ENCODE results near the gene PON3. TPM values are rescaled to one million over a fixed set of nuclear protein-coding genes. Genes with fewer than 3 reads are reported as not detected.

PON3 gene
- total and polyA plus RNA-seq, 2 of the 13 experiments (the other 11 are each of a cell fraction or from before 2014, with no cell fraction given), result 23.6 to 37.8 TPM

DNA sequence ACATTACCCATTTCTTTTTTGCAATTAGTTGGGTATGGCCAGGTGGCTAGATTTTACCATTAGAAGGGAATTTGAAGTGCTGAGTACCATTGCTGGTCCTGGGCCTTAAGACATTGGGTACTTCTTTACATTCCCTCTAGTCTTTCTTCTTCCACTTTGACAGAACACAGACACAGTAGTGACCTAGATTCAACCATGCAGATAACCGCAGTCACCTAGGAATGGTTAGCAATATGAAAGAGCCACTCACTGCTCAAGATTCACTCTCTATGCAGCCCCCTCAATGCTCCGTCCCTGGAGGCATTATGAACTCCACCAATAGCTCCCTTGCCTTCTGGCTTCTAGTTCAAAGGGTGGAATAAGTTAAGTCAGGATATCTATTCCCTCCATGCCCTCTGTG lies 55.7 kb downstream of the PON3 start:
- DNase-seq (ENCODE audit: low spot score) (no peak), ATAC-seq (no peak), FAIRE-seq (no peak)
- Histone ChIP-seq H3K4me3 (replicated peaks in 1 of 3; ENCODE audit: insufficient read depth in 1 of 3, low read depth in 2 of 3, low read length in 3 of 3) (no peak overlapping the region), H3K79me2 (ENCODE audit: insufficient read depth, low read length) (no peaks in the 10 kb centered on the region), H3K27me3 (ENCODE audit: control insufficient read depth in 1 of 2, insufficient read depth in 2 of 2, low read length in 2 of 2) (no peaks in the 10 kb centered on the region), H4K20me1 (ENCODE audit: insufficient read depth, low read length) (no peaks in the 10 kb centered on the region), H3K27ac (ENCODE audit: extremely low read length, insufficient read depth, low read length) (no peak overlapping the region), H3K36me3 (replicated peaks in 1 of 2; ENCODE audit: control insufficient read depth in 1 of 2, insufficient read depth in 2 of 2, low read length in 2 of 2) (no peaks in the 10 kb centered on the region), H2AFZ (ENCODE audit: low read length) (no peak overlapping the region), H3K9ac (ENCODE audit: insufficient read depth, low read depth, low read length) (no peak overlapping the region), H3K4me2 (ENCODE audit: low read depth, low read length) (no peak overlapping the region), H3K4me1 (ENCODE audit: insufficient read depth, low read length) (peaks cover 13% of the 10 kb centered on the region), H3K9me3 (ENCODE audit: low read length) (no peaks in the 10 kb centered on the region)
- TF ChIP-seq ZNF276 (CRISPR knock-in tag; IDR thresholded peaks at IDR 0.05; ENCODE audit: low read depth) (no peak), RCOR2 (CRISPR knock-in tag; IDR thresholded peaks at IDR 0.05) (no peak), SAFB2 (CRISPR knock-in tag; IDR thresholded peaks at IDR 0.05; ENCODE audit: borderline replicate concordance, low read depth) (no peak), POGK (CRISPR knock-in tag; conservative IDR thresholded peaks at IDR 0.05) (no peak), ZNF558 (CRISPR knock-in tag; IDR thresholded peaks at IDR 0.05; ENCODE audit: borderline replicate concordance) (no peak), ISX (CRISPR knock-in tag; conservative IDR thresholded peaks at IDR 0.05) (no peak), ATAD3A (CRISPR knock-in tag; IDR thresholded peaks at IDR 0.05) (no peak)
- 42% methylated on average over 2 of the region's 2 CpGs for WGBS (ENCODE audit: low lambda C conversion rate)
- in situ Hi-C loops (cut with HindIII; ENCODE audit: extremely low pct_ligation_motif_present, low pct_unique_long_range_greater_than_20kb), result loop anchor here (5.0 to 25.0 kb wide), 2 partner anchors 137 to 347 kb away; no protein-coding TSS in a partner anchor
- intact Hi-C loops (cut with micrococcal nuclease; ENCODE audit: unreplicated experiment), result no loop called here
- BruUV-seq (replicated peaks), result no TSS peak
- CTCF ChIA-PET (ENCODE audit: low intra/inter-chr PET ratio, low total read pairs), result no interaction called here
- POLR2A ChIA-PET, result no interaction called here

Data from HepG2 (cell line).